Tongue (tissue), 2 donors: ENCODE measurements around the gene CAMK2B. TPM values are rescaled to one million over a fixed set of nuclear protein-coding genes. Genes with fewer than 3 reads are reported as not detected.

Experiments used
- DNase-seq: peaks from one replicate; pipeline ENCODE4 v3.0.0-alpha.2; 2015
- total RNA-seq: library from RNA; depleted of rRNA; stranded (reverse); fragments of >200 nt; gene quantifications from one replicate; pipeline ENCODE4 v1.2.3, GENCODE V29; 2014

The CAMK2B gene
- total RNA-seq, 1 donor from 2014 or later, result 26.7 TPM

GRCh38 chr7:44273681-44274622 is 51.4 kb downstream of the CAMK2B start:
- DNase-seq, result no peak

GRCh38 chr7:44272981-44273380 is 52.4 kb downstream of the CAMK2B start:
- DNase-seq, result no peak

- DNase-seq, result no peak
Observed at GRCh38 chr7:44272456-44272855, 52.9 kb downstream of the CAMK2B start.

- no peak for DNase-seq
Observed at GRCh38 chr7:44269943-44270493, 55.4 kb downstream of the CAMK2B start.

GRCh38 chr7:44269417-44269816 is 56.0 kb downstream of the CAMK2B start:
- no peak for DNase-seq

- no peak for DNase-seq
Observed at GRCh38 chr7:44268671-44269070, 56.7 kb downstream of the CAMK2B start.

GRCh38 chr7:44267719-44268421 is 57.5 kb downstream of the CAMK2B start:
- peak; percentile 43 for DNase-seq

GRCh38 chr7:44267178-44267577 is 58.2 kb downstream of the CAMK2B start:
- no peak for DNase-seq

GRCh38 chr7:44266526-44266925 is 58.9 kb downstream of the CAMK2B start:
- DNase-seq, result no peak

- no peak for DNase-seq
Observed at GRCh38 chr7:44265728-44266127, 59.7 kb downstream of the CAMK2B start.

- peak; percentile 48 for DNase-seq
Observed at GRCh38 chr7:44264221-44264931, 61.0 kb downstream of the CAMK2B start.

GRCh38 chr7:44263326-44264082 is 61.9 kb downstream of the CAMK2B start:
- DNase-seq, result peak; percentile 49

GRCh38 chr7:44262031-44262430 is 63.4 kb downstream of the CAMK2B start:
- DNase-seq, result no peak

- no peak for DNase-seq
Observed at GRCh38 chr7:44261240-44261639, 64.2 kb downstream of the CAMK2B start.

GRCh38 chr7:44259547-44260457 is 65.6 kb downstream of the CAMK2B start:
- peak; percentile 73 for DNase-seq

- DNase-seq, result no peak
Observed at GRCh38 chr7:44258865-44259546, 66.4 kb downstream of the CAMK2B start.

- DNase-seq, result no peak
Observed at GRCh38 chr7:44258423-44258760, 67.0 kb downstream of the CAMK2B start.

- peak; percentile 87 for DNase-seq
Observed at GRCh38 chr7:44257618-44258422, 67.6 kb downstream of the CAMK2B start.

- DNase-seq, result no peak
Observed at GRCh38 chr7:44257213-44257612, 68.2 kb downstream of the CAMK2B start.
